Fibroblast of mammary gland (primary cell): ENCODE results near the gene PATE1.

Experiments used
- DNase-seq: peaks from one replicate; pipeline ENCODE4 v3.0.0-alpha.2; 2010; ENCODE audit warnings: low read depth
- H3K4me3 ChIP-seq: 2 replicates; pipeline ENCODE4 v1.5.1; 2011; ENCODE audit warnings: low read depth, mild to moderate bottlenecking, low read length, moderate library complexity; ENCODE audit not compliant: control insufficient read depth
- TF ChIP-seq, protein P1 (sequence below): conservative IDR thresholded peaks from 2 replicates; pipeline ENCODE4 v1.5.1; 2011; ENCODE audit warnings: low read depth, low read length, inconsistent platforms; ENCODE audit not compliant: control insufficient read depth, insufficient read depth

Gene PATE1

DNA sequence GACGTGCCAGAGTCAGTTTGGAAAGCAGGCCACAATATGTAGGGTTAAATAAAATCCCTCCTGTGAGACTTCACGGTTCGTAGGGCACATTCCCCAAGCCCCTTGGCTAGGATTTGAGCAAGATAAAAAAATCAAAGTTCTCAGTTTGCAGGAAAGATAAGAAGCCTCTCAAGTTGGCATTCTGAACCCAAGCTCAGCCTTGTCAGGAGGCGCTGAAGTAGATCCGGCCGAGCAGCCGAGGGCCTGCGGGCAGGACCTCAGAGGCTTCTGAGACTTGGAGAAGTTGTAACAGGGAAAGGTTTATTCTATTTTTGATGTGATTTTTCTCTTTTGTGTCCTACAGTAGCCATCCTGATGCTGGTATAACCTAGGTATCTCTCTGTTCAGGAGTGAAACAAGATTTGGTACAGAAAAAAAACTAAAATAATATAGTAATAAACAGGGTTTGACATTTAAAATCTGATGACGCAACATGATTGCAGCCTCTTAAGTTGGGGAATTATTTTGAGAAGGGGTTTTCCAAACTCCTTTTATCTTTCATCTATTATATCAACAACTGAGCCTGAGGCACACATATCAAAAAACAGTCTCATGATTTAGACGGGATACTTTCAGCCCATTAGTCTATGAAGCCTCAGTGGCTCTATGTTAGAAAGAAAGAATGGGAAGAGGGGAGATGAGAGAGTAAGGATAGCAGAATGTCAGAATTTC lies 22.4 kb downstream of the PATE1 start:
- no peak for DNase-seq
- TF ChIP-seq, protein P1, sequence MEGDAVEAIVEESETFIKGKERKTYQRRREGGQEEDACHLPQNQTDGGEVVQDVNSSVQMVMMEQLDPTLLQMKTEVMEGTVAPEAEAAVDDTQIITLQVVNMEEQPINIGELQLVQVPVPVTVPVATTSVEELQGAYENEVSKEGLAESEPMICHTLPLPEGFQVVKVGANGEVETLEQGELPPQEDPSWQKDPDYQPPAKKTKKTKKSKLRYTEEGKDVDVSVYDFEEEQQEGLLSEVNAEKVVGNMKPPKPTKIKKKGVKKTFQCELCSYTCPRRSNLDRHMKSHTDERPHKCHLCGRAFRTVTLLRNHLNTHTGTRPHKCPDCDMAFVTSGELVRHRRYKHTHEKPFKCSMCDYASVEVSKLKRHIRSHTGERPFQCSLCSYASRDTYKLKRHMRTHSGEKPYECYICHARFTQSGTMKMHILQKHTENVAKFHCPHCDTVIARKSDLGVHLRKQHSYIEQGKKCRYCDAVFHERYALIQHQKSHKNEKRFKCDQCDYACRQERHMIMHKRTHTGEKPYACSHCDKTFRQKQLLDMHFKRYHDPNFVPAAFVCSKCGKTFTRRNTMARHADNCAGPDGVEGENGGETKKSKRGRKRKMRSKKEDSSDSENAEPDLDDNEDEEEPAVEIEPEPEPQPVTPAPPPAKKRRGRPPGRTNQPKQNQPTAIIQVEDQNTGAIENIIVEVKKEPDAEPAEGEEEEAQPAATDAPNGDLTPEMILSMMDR: no peak
- no peak overlapping the region for H3K4me3 ChIP-seq

DNA sequence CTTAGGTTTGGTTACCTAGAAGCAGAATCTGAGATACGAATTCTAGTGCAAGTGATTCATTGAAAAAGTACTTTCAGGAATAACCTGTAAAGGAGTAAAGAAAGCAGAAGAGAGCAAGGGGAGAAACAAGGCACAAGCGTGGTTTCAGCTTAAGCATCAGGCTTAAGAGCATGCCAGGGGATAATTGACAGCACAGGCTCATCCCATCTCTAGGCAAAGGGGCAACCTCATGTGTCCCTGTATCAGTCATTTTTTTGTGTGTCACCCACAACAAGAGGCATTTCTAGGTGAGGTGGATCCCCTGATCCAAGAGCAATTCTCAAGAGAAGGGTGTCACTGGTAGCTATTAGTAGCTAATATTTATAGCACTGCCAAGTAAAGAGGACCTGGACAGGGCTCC lies 24.5 kb downstream of the PATE1 start:
- TF ChIP-seq, protein P1: no peak
- H3K4me3 ChIP-seq: no peak overlapping the region
- no peak for DNase-seq

DNA sequence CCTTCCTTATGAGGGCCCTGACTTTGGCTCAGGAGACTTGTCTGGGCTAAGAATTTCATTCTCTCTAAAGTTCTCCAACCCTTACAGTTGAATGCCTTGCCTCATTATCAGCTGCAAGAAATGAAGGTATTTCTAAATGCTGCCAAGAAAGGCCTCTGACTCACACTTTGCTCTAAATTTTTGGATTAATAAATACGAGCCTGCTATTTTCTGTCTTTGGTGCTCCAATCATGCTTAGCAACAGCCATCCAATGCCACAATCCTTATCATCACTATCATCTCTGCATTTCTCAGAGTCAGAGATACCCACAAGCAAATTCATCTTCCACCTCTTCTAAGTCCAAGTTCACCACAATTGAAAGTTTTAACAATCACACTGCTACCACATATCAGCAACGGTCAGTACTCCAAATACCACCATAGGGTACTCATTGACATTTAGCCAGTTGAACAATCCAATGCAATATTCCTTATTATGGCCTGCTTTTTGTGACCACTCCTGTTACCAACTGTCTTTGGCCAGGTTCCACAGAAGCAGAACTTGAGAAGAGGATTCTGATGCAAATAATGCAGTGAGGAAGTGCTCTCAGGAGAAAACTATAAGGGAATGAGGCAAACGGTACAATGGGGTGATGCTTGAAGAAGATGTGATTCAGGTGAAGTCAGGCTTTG lies 26.9 kb downstream of the PATE1 start:
- TF ChIP-seq, protein P1: no peak
- DNase-seq: peak; percentile 42
- no peak overlapping the region for H3K4me3 ChIP-seq

DNA sequence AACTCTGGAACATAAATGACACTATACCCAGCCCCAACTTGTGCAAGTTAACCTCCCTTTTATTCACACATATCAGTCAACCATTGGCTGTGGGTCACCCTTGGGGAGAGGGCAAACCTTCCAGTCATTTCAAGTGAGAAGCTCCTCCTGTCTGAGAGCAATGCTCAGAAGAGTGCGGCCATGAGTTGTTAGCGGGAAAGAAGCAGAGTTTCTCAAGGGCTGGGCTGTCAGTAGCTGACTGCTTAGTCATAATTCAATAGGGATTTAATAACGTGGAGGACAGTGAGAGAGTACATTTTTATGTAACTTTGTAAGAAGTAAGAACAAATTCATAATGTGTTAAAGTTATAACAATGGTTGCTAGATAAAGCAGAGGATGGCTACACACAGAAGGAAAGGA lies 27.4 kb downstream of the PATE1 start:
- DNase-seq: peak; percentile 22
- H3K4me3 ChIP-seq: no peak overlapping the region
- TF ChIP-seq, protein P1: no peak

DNA sequence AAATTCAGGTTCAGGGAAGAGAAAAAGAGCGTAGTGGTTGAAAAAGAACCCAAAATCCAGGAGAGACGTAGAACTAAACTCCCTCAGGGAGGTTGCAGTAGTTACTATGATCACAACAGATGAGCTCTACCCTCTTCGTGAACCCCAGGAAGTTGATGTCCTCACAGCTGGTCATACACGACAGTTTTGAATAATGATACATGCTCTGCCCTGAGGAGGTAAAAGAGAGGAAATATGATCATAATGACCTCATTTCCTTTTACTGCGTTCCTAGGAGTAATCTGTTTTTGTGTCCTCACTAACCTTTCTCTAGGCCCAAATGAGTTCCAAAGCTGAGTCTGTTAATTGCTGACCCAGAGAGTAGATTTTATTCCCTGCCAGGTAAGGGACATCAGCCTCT lies 31.2 kb downstream of the PATE1 start:
- H3K4me3 ChIP-seq: no peak overlapping the region
- TF ChIP-seq, protein P1: no peak
- DNase-seq: peak; percentile 22

DNA sequence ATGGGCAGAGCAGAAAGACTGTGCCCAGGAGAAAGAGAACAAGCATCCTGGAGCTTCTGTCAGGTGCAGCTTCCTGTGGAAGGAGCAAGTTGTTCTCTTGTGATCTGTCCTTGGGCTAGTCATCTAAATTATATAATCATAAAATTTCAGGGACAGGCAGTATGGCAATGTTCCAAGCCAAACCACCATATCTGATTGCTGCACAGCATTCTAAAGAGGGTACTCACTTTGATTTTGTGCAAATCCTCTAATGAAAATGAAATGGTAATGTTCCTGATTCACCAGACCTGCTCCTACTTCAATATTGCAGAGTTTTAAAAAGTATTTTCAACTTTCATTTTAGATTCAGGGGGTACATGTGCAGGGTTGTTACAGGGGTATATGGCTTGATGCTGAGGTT lies 32.6 kb downstream of the PATE1 start, which contains the start of gene PATE2:
Gene PATE2 (minus strand): TSS at position 101 of the 400 bp plus-strand sequence. CDS start 55 bp downstream, at position 46.
- no peak for DNase-seq
- TF ChIP-seq, protein P1: no peak
- H3K4me3 ChIP-seq: no peak within 1 kb of the TSS
